GM13976 (cell line): ENCODE data around the gene PTPRE.

ENCODE experiments used
- DNase-seq: peaks from one replicate; pipeline ENCODE4 v3.0.0; 2012; ENCODE audit warnings: low spot score
- CTCF ChIP-seq: IDR thresholded peaks from 2 replicates; pipeline ENCODE4 v1.5.1; 2012; ENCODE audit warnings: borderline replicate concordance, mild to moderate bottlenecking; ENCODE audit not compliant: insufficient read depth; ENCODE audit errors: extremely low read depth, missing control alignments, control extremely low read depth
- in situ Hi-C: fragments of 300-500 bp; cut with MboI; formaldehyde crosslinking; loops from one replicate; pipeline ENCODE4 v1.12.0; 2022; ENCODE audit warnings: low sequenced_read_pairs, mixed read lengths, inconsistent platforms; ENCODE audit not compliant: unreplicated experiment

The PTPRE gene

DNA sequence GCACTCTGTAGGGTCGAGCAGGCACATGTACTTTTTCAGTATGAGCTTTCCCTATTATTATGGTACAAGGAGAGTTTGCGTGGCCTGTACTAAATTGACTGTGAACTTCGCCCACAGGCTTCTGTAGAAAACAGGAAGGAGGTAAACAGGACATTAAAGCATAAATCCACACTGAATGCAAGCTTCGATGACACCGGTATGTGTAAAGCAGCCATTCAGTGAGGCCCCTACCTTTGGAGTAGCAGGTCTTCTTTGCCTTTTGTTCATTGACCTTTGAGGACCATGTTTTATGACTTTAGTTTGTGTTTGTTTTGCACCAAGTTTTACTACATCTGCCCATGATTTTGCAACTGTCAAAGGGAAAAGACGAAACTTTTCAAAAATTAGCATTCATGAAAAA is 204.8 kb downstream of the PTPRE start:
- in situ Hi-C loops: no loop called here
- no peak for DNase-seq
- TF ChIP-seq CTCF: no peak

- no peak for TF ChIP-seq CTCF
- no peak for DNase-seq
- in situ Hi-C loops: no loop called here
Observed at GRCh38 chr10:128113026-128113425, 206.1 kb downstream of the PTPRE start.

DNA sequence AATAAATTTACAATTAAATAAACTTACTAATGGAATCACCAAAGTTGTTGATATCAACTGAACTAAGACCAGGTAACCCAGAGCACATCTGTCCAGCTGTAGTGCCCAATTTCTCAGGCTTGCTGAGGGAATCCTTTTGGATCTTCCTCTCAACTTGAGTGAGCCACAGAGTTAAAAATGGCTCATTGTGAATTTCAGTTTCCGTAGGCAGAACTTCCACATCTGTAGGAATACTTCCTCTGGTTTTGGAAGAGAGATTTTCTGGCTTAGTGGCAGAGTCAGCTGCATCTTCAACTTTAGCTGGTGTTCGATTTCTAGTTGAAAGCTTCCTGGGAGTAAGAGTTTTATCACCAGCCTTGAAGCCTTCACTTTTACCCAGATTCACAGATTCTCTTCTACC is 208.0 kb downstream of the PTPRE start:
- DNase-seq: no peak
- no peak for TF ChIP-seq CTCF
- in situ Hi-C loops: no loop called here

DNA sequence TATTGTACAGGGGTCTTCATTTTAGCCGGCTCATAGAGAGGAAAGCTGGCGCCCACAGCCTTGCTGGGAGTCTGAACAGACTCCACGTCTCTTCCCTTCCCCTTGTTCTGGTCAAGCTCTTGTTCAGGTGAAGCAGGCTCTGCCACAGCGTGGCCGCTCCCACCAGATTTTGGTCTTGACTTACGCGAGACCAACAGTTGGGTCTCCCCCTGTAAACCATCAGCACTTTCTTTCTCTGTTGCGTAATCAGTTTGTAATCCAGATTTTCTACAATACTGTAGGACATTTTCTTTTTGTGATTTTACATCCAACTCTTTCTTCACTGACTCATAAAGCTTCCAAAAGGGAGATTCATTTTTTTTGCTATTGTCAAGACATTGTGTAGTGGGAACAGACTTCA is 208.5 kb downstream of the PTPRE start:
- TF ChIP-seq CTCF: no peak
- DNase-seq: no peak
- in situ Hi-C loops: no loop called here

DNA sequence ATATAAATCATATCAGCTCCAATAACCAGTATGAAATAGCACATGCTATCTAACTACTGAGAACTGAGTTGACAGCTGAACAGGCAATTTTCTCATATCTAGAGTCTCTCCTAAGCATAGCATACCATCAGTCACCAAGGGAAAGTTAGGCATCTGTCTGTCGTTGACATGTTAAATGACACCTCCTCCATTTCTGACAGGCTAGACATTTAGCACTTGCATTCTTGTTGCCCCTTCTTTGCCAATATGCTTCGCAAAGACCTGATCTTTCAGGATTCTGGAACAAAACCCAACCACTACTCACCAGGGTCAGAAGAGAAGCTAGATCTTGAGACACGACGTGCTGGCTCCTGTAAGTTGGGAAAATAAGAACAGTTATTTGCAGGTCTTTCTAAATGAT is 209.3 kb downstream of the PTPRE start:
- no peak for TF ChIP-seq CTCF
- no peak for DNase-seq
- in situ Hi-C loops: no loop called here

DNA sequence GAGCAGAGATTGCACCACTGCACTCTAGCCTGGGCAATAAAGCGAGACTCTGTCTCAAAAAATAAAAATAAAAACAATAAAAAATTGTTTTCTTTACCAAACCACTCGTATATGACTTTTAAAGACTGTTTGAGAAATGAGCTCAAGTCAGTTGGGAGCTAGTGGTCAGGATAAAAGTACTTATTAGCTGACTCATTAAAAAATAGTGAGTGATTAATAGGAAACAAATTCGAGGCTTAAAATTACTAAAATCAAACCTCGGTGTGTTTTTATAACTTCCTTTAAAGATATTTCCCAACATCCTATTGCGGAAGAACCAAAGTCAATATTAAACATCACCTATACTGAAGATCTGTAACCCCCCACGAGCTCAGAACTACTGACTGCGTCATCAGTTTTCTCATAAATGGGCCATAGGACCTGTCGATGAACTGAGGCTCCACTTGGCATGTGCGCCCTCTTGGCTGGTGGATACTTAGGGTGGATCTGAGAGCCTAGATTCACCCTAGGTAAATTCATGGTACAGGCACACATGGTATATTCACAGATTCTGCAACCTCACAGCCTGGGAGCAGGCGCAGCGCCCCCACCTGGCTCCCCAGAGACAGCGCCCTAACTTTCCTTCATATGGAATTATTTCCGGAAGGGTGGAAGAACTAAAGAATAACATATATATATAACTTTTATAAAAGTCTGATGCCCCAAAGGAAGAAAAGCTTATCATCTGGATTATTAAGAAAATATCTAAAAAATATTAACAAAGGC is 210.1 kb downstream of the PTPRE start:
- in situ Hi-C loops: no loop called here
- peak; percentile 10 for TF ChIP-seq CTCF
- no peak for DNase-seq
